DND-41 (cell line): Measurements from ENCODE around the gene B3GALT4.

Experiments used
- CTCF ChIP-seq: IDR thresholded peaks from 2 replicates; pipeline ENCODE4 v1.5.1; 2012; ENCODE audit warnings: borderline replicate concordance, low read length, moderate library complexity, mild to moderate bottlenecking; ENCODE audit not compliant: poor library complexity, severe bottlenecking; ENCODE audit errors: extremely low read depth
- EZH2 ChIP-seq: IDR thresholded peaks from 3 replicates; pipeline ENCODE4 v1.6.1; 2012; ENCODE audit warnings: borderline replicate concordance, low read depth, mild to moderate bottlenecking, moderate library complexity, low read length, inconsistent platforms; ENCODE audit not compliant: severe bottlenecking

GRCh38 chr6:33250731-33251130 is 26.2 kb upstream of the B3GALT4 start:
- TF ChIP-seq CTCF: no peak
- TF ChIP-seq EZH2: no peak
